ENCODE data around the gene SARDH. TPM values are rescaled to one million over a fixed set of nuclear protein-coding genes. Genes with fewer than 3 reads are reported as not detected.

The SARDH gene
- total RNA-seq, 1 donor from 2014 or later: 6.8 TPM

DNA sequence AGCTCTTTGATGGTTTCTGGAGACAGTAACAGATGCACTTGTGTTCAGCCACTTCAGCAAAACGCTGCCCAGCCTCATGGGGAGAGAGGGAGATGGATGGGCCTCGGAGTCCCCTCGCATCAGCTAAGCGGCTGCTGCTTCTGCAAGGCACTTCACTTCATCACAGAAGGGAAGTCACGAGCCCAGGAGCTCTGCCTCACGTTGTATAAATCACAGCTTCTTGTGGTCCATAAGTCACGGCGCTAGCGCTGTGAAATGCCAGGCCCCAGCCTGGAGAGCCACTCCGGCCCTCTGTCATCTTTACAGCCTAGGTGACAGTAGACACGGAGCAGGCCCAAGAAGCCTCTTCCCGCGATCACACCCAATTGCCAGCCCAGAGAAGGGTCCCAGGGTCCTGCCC lies 78.6 kb downstream of the SARDH start:
- TF ChIP-seq, protein P1, sequence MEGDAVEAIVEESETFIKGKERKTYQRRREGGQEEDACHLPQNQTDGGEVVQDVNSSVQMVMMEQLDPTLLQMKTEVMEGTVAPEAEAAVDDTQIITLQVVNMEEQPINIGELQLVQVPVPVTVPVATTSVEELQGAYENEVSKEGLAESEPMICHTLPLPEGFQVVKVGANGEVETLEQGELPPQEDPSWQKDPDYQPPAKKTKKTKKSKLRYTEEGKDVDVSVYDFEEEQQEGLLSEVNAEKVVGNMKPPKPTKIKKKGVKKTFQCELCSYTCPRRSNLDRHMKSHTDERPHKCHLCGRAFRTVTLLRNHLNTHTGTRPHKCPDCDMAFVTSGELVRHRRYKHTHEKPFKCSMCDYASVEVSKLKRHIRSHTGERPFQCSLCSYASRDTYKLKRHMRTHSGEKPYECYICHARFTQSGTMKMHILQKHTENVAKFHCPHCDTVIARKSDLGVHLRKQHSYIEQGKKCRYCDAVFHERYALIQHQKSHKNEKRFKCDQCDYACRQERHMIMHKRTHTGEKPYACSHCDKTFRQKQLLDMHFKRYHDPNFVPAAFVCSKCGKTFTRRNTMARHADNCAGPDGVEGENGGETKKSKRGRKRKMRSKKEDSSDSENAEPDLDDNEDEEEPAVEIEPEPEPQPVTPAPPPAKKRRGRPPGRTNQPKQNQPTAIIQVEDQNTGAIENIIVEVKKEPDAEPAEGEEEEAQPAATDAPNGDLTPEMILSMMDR (conservative IDR thresholded peaks at IDR 0.05): no peak
- Mint-ChIP-seq H3K27me3 (peaks cover 16% of the 10 kb centered on the region), H3K9me3 (no peaks in the 10 kb centered on the region), H3K4me1 (ENCODE audit: unreplicated experiment) (peaks cover 18% of the 10 kb centered on the region), H3K36me3 (no peaks in the 10 kb centered on the region), H3K4me3 (no peak overlapping the region), H3K27ac (peak overlapping the region; percentile 60)
- DNase-seq (ENCODE audit: extremely low spot score, unreplicated experiment): no peak

DNA sequence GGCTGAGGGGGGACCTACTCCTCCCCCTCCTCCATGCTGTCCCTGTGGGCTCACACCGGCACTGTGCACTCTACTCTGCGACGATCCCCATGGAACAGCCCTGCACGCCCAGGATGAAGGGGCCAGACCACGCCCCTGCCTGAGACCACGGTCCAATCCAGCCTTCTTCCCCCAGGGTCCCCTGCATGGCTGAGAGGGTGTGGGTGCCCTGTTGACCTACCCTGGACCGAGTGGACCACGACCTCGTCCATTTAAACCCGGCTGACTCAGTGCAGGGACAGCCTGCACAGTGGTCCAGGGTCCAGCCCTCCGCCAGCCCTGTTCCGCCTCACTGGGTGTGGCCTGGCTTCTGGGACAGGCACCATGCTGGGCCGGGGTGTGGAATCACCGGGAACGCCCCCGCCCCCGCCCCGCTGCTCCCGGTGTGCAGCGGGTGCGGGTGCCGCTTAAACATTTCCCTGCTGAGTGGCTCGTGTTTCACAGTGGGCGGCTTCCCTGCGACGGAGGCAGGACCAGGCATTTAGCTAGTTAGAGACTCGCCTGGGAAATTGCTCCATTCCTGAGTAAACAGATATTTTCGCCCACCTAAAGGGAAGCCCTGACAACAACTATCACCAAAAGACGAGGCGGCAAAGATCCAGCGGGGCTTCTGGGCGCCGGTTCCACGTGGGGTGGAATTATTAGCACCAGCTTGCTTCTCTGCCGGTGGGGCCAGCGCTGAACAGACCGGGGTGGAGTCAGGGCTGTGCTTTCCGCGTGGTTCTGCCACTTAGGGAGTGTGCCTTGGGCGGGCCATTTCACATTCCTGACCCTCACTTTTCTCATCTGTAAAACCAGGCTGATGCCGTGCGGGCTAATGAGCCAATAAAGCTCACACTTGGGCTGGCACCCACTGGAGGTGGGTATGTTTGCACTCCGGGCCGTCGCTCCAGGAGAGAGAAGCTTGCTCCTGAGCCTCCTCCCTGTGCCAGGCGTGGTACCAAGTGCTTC lies 79.4 kb downstream of the SARDH start:
- peak overlapping the region; percentile 60 for H3K27ac Mint-ChIP-seq
- peaks cover 18% of the 10 kb centered on the region for H3K4me1 Mint-ChIP-seq (ENCODE audit: unreplicated experiment)
- peak overlapping the region; percentile 66 for H3K4me3 Mint-ChIP-seq
- peaks cover 16% of the 10 kb centered on the region for H3K27me3 Mint-ChIP-seq
- no peaks in the 10 kb centered on the region for H3K9me3 Mint-ChIP-seq
- H3K36me3 Mint-ChIP-seq: no peaks in the 10 kb centered on the region
- TF ChIP-seq, protein P1 (conservative IDR thresholded peaks at IDR 0.05): no peak
- no peak for DNase-seq (ENCODE audit: extremely low spot score, unreplicated experiment)

DNA sequence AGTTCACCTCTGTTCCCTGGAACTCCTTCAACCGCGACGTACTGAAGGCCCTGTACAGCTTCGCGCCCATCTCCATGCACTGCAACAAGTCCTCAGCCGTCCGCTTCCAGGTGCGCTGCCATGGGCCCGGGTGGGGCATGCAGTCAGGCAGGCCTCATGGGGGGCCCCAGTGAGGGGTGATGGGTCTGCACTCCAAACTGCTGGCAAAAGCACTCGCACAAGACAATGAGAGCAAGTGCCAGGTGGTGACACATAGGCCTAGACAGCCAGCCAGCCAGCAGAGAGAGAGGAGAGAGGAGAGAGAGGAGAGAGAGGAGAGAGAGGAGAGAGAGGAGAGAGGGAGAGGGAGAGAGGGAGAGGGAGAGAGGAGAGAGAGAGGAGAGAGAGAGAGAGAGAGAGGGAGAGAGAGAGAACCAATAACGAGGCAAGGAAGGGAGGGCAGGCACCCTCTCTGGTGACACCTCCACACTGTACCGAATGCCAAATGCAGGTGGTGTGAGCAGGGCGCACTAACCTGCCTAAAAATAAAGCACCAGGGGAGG lies 81.0 kb downstream of the SARDH start:
- no peak overlapping the region for H3K4me3 Mint-ChIP-seq
- H3K27me3 Mint-ChIP-seq: peaks cover 16% of the 10 kb centered on the region
- peak overlapping the region; percentile 50 for H3K27ac Mint-ChIP-seq
- H3K9me3 Mint-ChIP-seq: no peaks in the 10 kb centered on the region
- peaks cover 18% of the 10 kb centered on the region for H3K4me1 Mint-ChIP-seq (ENCODE audit: unreplicated experiment)
- TF ChIP-seq, protein P1 (conservative IDR thresholded peaks at IDR 0.05): no peak
- no peak for DNase-seq (ENCODE audit: extremely low spot score, unreplicated experiment)
- H3K36me3 Mint-ChIP-seq: no peaks in the 10 kb centered on the region

DNA sequence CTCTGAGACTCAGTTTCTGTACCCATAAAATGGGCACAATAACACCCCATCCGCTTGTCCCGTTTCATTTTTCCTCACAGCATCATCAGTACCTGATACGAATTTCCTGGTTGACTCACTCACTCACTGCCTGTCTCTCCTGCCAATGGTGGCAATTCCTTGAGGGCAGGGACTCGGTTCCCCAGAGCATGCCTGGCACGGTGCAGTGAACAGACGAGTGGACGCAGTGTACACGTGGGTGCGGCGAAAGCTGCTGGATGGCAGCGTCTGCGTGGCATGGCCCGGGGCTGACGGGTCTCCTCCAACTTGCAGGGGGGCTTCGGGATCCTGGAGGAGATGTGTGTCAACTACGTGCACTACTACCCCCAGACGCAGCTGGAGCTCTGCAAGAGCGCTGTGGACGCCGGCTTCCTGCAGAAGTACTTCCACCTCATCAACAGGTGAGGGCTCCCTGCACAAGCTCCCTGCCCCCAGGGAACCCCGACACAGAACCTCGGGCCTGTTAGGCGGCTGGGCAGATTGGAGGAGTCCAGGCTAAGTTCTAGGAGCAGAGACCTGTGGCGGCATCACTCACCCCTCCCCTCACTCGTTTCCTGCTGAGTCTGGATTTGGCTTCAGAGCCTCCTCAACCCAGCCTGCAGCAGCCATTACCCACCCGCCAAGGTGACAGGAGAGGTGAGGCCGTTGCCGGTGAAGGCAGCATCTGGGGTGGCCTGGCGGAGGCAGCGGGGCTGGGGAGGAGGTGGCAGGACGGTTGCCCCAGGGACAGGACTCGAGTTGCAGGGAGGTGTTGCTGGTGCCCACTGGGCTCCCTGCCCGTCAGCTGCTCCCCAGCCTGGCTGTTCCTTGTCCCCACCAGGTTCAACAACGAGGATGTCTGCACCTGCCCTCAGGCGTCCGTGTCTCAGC lies 81.7 kb downstream of the SARDH start:
- Mint-ChIP-seq H3K27ac (no peak overlapping the region), H3K4me3 (no peak overlapping the region), H3K27me3 (peaks cover 16% of the 10 kb centered on the region), H3K9me3 (no peaks in the 10 kb centered on the region), H3K36me3 (no peaks in the 10 kb centered on the region), H3K4me1 (ENCODE audit: unreplicated experiment) (peaks cover 18% of the 10 kb centered on the region)
- no peak for DNase-seq (ENCODE audit: extremely low spot score, unreplicated experiment)
- TF ChIP-seq, protein P1 (conservative IDR thresholded peaks at IDR 0.05): no peak

DNA sequence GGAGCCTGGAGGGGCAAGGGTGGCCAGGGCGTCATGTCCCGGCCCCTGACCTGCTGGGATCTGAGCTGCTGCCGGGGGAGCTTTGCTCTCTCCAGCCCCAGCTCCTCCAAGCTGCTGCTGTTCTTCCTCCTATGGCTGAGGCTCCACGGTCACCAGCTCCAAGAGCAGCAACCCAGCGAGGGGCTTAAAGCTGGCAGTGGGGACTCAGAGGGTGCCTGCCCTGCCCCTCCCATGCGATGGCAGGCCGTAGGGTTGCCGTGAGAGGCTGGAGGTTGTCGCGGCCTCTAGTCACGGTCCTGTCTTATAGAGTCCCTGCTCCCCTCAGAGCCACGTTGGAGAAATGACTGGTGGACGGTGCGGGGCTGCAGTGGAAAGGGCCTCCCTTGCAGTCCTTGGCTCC lies 82.5 kb downstream of the SARDH start:
- TF ChIP-seq, protein P1 (conservative IDR thresholded peaks at IDR 0.05): no peak
- Mint-ChIP-seq H3K4me3 (no peak overlapping the region), H3K36me3 (no peaks in the 10 kb centered on the region), H3K27me3 (peaks cover 16% of the 10 kb centered on the region), H3K9me3 (no peaks in the 10 kb centered on the region), H3K27ac (no peak overlapping the region), H3K4me1 (ENCODE audit: unreplicated experiment) (peaks cover 18% of the 10 kb centered on the region)
- DNase-seq (ENCODE audit: extremely low spot score, unreplicated experiment): no peak

Measured in type B pancreatic cell (in vitro differentiated cells).